HCT116 (cell line): Measurements from ENCODE around the gene HOXD3. TPM values are rescaled to one million over a fixed set of nuclear protein-coding genes. Genes with fewer than 3 reads are reported as not detected.

Experiments used
- ATAC-seq: fragments of 200-7000 bp; cut with Tn5 transposase; 2 replicates; pipeline ENCODE4 v1.9.1; 2020; ENCODE audit warnings: mild to moderate bottlenecking, moderate library complexity
- BruUV-seq: library from RNA; stranded (reverse); fragments of 400-500 nt; replicated peaks from 2 replicates; lab custom pipeline; 2021; lab: Mats Ljungman, UMichigan
- CTCF ChIA-PET: fragments of 300-600 bp; sonication (Branson Sonifier 250); formaldehyde crosslinking; loops from one replicate; lab custom pipeline; 2021; ENCODE audit warnings: antibody characterized with exemption; lab: Charles Lee
- POLR2A ChIA-PET: fragments of 300-600, 350-600 bp; sonication (Branson Sonifier 250); formaldehyde crosslinking; loops from one replicate; lab custom pipeline; 2021; ENCODE audit warnings: antibody characterized with exemption; lab: Charles Lee
- RAD21 ChIA-PET, 2 experiments: fragments of 300-600 bp; sonication (Branson Sonifier 250); formaldehyde crosslinking; loops; one replicate each; lab custom pipeline; 2023; ENCODE audit warnings: low total read pairs in 2 of 2; ENCODE audit not compliant: uncharacterized antibody in 2 of 2, unreplicated experiment in 2 of 2, low non-redundant PET in 1 of 2; lab: Charles Lee
- DNase-seq: peaks from one replicate; pipeline ENCODE4 v3.0.0-alpha.2; 2010; ENCODE audit warnings: low read depth, low spot score
- H2AFZ ChIP-seq: fragments of 200-600 bp; shearing (Covaris generic), sonication (generic); 2 replicates; pipeline ENCODE4 v1.6.1; 2017; ENCODE audit warnings: low read depth, mixed run types, mixed read lengths, antibody characterized with exemption, low read length; ENCODE audit not compliant: poor library complexity, severe bottlenecking
- H3K27ac ChIP-seq: 2 replicates; pipeline ENCODE4 v1.5.1; 2012; ENCODE audit warnings: low read depth, low read length
- H3K27me3 ChIP-seq: fragments of 200-600 bp; sonication (generic); 2 replicates; pipeline ENCODE4 v1.6.1; 2016; ENCODE audit warnings: mixed run types, low read length, mixed read lengths; ENCODE audit not compliant: insufficient read depth
- H3K36me3 ChIP-seq, 2 experiments: fragments of 200-500 bp in 1 of 2; fragments of 200-600 bp in 1 of 2; sonication (Bioruptor generic) in 1 of 2; sonication (generic) in 1 of 2; 2 replicates each; pipeline versions ENCODE4 v1.5.1 to v1.6.1; 2014 to 2016; ENCODE audit warnings: low read length in 2 of 2, inconsistent platforms in 1 of 2, mixed read lengths in 1 of 2, mixed run types in 1 of 2; ENCODE audit not compliant: insufficient read depth in 2 of 2, control insufficient read depth in 1 of 2
- H3K4me1 ChIP-seq, 2 experiments: fragments of 200-600 bp in 1 of 2; sonication (generic) in 1 of 2; 2 replicates each; pipeline versions ENCODE4 v1.5.1 to v1.6.1; 2012 to 2017; ENCODE audit warnings: low read length in 2 of 2, inconsistent platforms in 1 of 2, mild to moderate bottlenecking in 1 of 2, mixed read lengths in 1 of 2, mixed run types in 1 of 2, moderate library complexity in 1 of 2; ENCODE audit not compliant: insufficient read depth in 2 of 2, control insufficient read depth in 1 of 2
- H3K4me2 ChIP-seq: fragments of 200-600 bp; sonication (generic); 2 replicates; pipeline ENCODE4 v1.6.1; 2017; ENCODE audit warnings: mixed run types, low read length, mixed read lengths
- H3K4me3 ChIP-seq, 2 experiments: fragments of 200-600 bp in 1 of 2; sonication (generic) in 1 of 2; replicated peaks in 1 of 2; 2 replicates each; pipeline ENCODE4 v1.5.1; 2011 to 2016; ENCODE audit warnings: low read length in 2 of 2, control low read depth in 1 of 2, low read depth in 1 of 2, mild to moderate bottlenecking in 1 of 2, mixed read lengths in 1 of 2, mixed run types in 1 of 2
- H3K79me2 ChIP-seq: fragments of 200-600 bp; sonication (generic); 2 replicates; pipeline ENCODE4 v1.6.1; 2017; ENCODE audit warnings: mild to moderate bottlenecking, mixed run types, low read length, moderate library complexity, mixed read lengths; ENCODE audit not compliant: insufficient read depth
- H3K9ac ChIP-seq: fragments of 200-600 bp; sonication (generic); 2 replicates; pipeline ENCODE4 v1.6.1; 2016; ENCODE audit warnings: low read length, mixed read lengths
- H3K9me2 ChIP-seq: fragments of 200-600 bp; sonication (generic), shearing (Covaris generic); 2 replicates; pipeline ENCODE4 v1.6.1; 2017; ENCODE audit warnings: mixed run types, mild to moderate bottlenecking, moderate library complexity; ENCODE audit not compliant: insufficient read depth
- H3K9me3 ChIP-seq, 2 experiments: fragments of 200-500 bp in 1 of 2; fragments of 200-600 bp in 1 of 2; sonication (Bioruptor generic) in 1 of 2; sonication (generic) in 1 of 2; 2 replicates each; pipeline ENCODE4 v1.6.1; 2014 to 2017; ENCODE audit warnings: low read length in 2 of 2, mixed read lengths in 2 of 2, inconsistent platforms in 1 of 2, low read depth in 1 of 2, mild to moderate bottlenecking in 1 of 2, mixed run types in 1 of 2, moderate library complexity in 1 of 2; ENCODE audit not compliant: control insufficient read depth in 1 of 2, insufficient read depth in 1 of 2
- H4K20me1 ChIP-seq: fragments of 200-600 bp; sonication (generic), shearing (Covaris generic); 2 replicates; pipeline ENCODE4 v1.6.1; 2017; ENCODE audit warnings: mixed run types, mild to moderate bottlenecking, moderate library complexity; ENCODE audit not compliant: insufficient read depth
- CBX3 ChIP-seq: IDR thresholded peaks from 2 replicates; pipeline ENCODE4 v1.6.1; 2012; ENCODE audit warnings: low read depth
- EGR1 ChIP-seq: IDR thresholded peaks from 2 replicates; pipeline ENCODE4 v1.6.1; 2012; ENCODE audit warnings: low read depth
- ELF1 ChIP-seq: IDR thresholded peaks from 2 replicates; pipeline ENCODE4 v1.6.1; 2012; ENCODE audit warnings: low read depth, borderline replicate concordance
- EZH2phosphoT487 ChIP-seq: fragments of 200-600 bp; IDR thresholded peaks from 2 replicates; pipeline ENCODE4 v1.6.1; 2018; ENCODE audit warnings: antibody characterized with exemption, borderline replicate concordance
- JUND ChIP-seq: IDR thresholded peaks from 2 replicates; pipeline ENCODE4 v1.6.1; 2012
- MAX ChIP-seq: IDR thresholded peaks from 2 replicates; pipeline ENCODE4 v1.6.1; 2012
- POLR2AphosphoS5 ChIP-seq: IDR thresholded peaks from 2 replicates; pipeline ENCODE4 v1.6.1; 2011; ENCODE audit warnings: mild to moderate bottlenecking, low read depth, low read length, moderate library complexity
- RAD21 ChIP-seq: IDR thresholded peaks from 2 replicates; pipeline ENCODE4 v1.6.1; 2012; ENCODE audit warnings: low read depth, mild to moderate bottlenecking
- SIN3A ChIP-seq: IDR thresholded peaks from 2 replicates; pipeline ENCODE4 v1.6.1; 2012; ENCODE audit warnings: low read depth
- SP1 ChIP-seq: IDR thresholded peaks from 2 replicates; pipeline ENCODE4 v1.6.1; 2012; ENCODE audit warnings: low read depth
- SRF ChIP-seq: IDR thresholded peaks from 2 replicates; pipeline ENCODE4 v1.6.1; 2012; ENCODE audit warnings: low read depth
- intact Hi-C: fragments of 100-400 bp; cut with micrococcal nuclease; formaldehyde crosslinking; loops from 2 replicates; pipeline ENCODE4 v1.10.0; 2022
- total RNA-seq: library from RNA; stranded (reverse); gene quantifications from one replicate; pipeline ENCODE4 v1.2.1, GENCODE V29; 2021; ENCODE audit not compliant: unreplicated experiment
- TF ChIP-seq, protein P1 (sequence below): IDR thresholded peaks from 2 replicates; pipeline ENCODE4 v1.6.1; 2012; ENCODE audit warnings: low read depth

HOXD3 gene
- total RNA-seq, 1 experiment from 2014 or later = 1.4 TPM

DNA sequence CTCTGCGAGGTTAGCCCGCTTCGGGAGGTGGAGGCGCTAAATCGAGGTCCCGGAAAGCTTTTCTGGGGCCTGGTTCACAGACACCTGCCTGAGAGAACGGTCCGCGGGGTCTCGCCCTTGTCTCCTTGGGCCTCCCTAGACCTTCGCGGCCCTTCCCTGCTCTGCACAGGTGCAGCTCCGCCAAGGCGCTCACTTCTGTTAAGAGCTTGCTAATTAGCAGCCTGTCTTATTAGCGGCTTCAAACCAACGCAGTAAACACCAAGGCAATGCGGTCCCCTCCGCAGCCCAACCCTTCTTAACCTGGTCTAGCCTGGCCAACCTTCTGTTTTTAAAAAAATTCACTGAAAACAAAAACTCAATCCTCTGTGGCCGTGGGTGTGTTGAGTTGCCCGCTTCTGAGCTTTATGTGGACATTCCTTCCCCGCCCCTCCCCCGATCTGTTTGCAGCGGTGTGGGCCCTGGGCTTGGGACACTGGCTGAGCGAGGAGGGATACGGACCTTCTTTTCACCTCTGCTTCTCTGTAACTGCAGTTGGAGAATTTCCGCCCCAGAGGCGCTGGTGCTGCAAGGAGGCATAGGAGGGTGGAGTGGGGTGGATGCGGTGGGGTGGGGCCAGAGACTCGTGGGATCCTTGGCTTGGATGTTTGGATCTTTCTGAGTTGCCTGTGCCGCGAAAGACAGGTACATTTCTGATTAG lies 9.2 kb upstream of the HOXD3 start:
- BruUV-seq = no TSS peak
- ChIA-PET CTCF (no interaction called here), POLR2A (no interaction called here), RAD21 (no interaction called here)
- Histone ChIP-seq H3K36me3 (no peaks in the 10 kb centered on the region), H3K27me3 (no peaks in the 10 kb centered on the region), H4K20me1 (no peaks in the 10 kb centered on the region), H3K4me3 (no peak overlapping the region), H2AFZ (no peak overlapping the region), H3K9me3 (no peaks in the 10 kb centered on the region), H3K79me2 (no peaks in the 10 kb centered on the region), H3K9me2 (no peaks in the 10 kb centered on the region), H3K9ac (no peak overlapping the region), H3K4me2 (no peak overlapping the region), H3K4me1 (no peaks in the 10 kb centered on the region), H3K27ac (no peak overlapping the region)
- intact Hi-C loops = no loop called here
- TF ChIP-seq SIN3A (no peak), JUND (no peak), SP1 (no peak), SRF (no peak), MAX (no peak), POLR2AphosphoS5 (no peak), CBX3 (no peak), RAD21 (no peak), ELF1 (no peak), EZH2phosphoT487 (no peak), EGR1 (no peak)
- TF ChIP-seq, protein P1, sequence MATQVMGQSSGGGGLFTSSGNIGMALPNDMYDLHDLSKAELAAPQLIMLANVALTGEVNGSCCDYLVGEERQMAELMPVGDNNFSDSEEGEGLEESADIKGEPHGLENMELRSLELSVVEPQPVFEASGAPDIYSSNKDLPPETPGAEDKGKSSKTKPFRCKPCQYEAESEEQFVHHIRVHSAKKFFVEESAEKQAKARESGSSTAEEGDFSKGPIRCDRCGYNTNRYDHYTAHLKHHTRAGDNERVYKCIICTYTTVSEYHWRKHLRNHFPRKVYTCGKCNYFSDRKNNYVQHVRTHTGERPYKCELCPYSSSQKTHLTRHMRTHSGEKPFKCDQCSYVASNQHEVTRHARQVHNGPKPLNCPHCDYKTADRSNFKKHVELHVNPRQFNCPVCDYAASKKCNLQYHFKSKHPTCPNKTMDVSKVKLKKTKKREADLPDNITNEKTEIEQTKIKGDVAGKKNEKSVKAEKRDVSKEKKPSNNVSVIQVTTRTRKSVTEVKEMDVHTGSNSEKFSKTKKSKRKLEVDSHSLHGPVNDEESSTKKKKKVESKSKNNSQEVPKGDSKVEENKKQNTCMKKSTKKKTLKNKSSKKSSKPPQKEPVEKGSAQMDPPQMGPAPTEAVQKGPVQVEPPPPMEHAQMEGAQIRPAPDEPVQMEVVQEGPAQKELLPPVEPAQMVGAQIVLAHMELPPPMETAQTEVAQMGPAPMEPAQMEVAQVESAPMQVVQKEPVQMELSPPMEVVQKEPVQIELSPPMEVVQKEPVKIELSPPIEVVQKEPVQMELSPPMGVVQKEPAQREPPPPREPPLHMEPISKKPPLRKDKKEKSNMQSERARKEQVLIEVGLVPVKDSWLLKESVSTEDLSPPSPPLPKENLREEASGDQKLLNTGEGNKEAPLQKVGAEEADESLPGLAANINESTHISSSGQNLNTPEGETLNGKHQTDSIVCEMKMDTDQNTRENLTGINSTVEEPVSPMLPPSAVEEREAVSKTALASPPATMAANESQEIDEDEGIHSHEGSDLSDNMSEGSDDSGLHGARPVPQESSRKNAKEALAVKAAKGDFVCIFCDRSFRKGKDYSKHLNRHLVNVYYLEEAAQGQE = no peak
- ATAC-seq (no peak), DNase-seq (no peak)
